Trophoblast cell (in vitro differentiated cells and primary cell): ENCODE measurements around the gene SHKBP1.

Experiments
- DNase-seq, 2 donors: peaks; one replicate each; pipeline ENCODE4 v3.0.0-alpha.2; 2016
- H2AFZ ChIP-seq: 2 replicates; pipeline ENCODE4 v1.6.1; 2013; ENCODE audit warnings: low read length, moderate library complexity, mild to moderate bottlenecking; ENCODE audit not compliant: insufficient read depth, poor library complexity
- H2AK5ac ChIP-seq: 2 replicates; pipeline ENCODE4 v1.6.1; 2013; ENCODE audit warnings: mild to moderate bottlenecking, low read length
- H2BK120ac ChIP-seq: 2 replicates; pipeline ENCODE4 v1.6.1; 2013; ENCODE audit warnings: low read length, mild to moderate bottlenecking, moderate library complexity; ENCODE audit not compliant: insufficient read depth, poor library complexity
- H2BK12ac ChIP-seq: 2 replicates; pipeline ENCODE4 v1.6.1; 2013; ENCODE audit warnings: mild to moderate bottlenecking, low read length, moderate library complexity
- H2BK5ac ChIP-seq: 2 replicates; pipeline ENCODE4 v1.6.1; 2013; ENCODE audit warnings: low read length, low read depth, moderate library complexity, mild to moderate bottlenecking; ENCODE audit not compliant: poor library complexity
- H3K14ac ChIP-seq: 2 replicates; pipeline ENCODE4 v1.6.1; 2013; ENCODE audit warnings: mild to moderate bottlenecking, low read length
- H3K18ac ChIP-seq: 2 replicates; pipeline ENCODE4 v1.6.1; 2013; ENCODE audit warnings: mild to moderate bottlenecking, low read length
- H3K23ac ChIP-seq: 2 replicates; pipeline ENCODE4 v1.6.1; 2013; ENCODE audit warnings: low read length
- H3K27ac ChIP-seq: 2 replicates; pipeline ENCODE4 v1.5.1; 2013; ENCODE audit warnings: low read depth, mild to moderate bottlenecking, inconsistent platforms, low read length, moderate library complexity
- H3K27me3 ChIP-seq: 2 replicates; pipeline ENCODE4 v1.6.1; 2013; ENCODE audit warnings: inconsistent platforms, mild to moderate bottlenecking, low read length, moderate library complexity; ENCODE audit not compliant: insufficient read depth
- H3K36me3 ChIP-seq, 2 experiments: 1 replicate in 1 of 2; 2 replicates in 1 of 2; pipeline ENCODE4 v1.6.1; 2013; ENCODE audit warnings: low read length in 2 of 2, mild to moderate bottlenecking in 2 of 2, moderate library complexity in 1 of 2; ENCODE audit not compliant: insufficient read depth in 2 of 2, control insufficient read depth in 1 of 2
- H3K4ac ChIP-seq: 2 replicates; pipeline ENCODE4 v1.6.1; 2013; ENCODE audit warnings: low read depth, mild to moderate bottlenecking, low read length, moderate library complexity
- H3K4me1 ChIP-seq, 2 experiments: 1 replicate in 1 of 2; 2 replicates in 1 of 2; pipeline ENCODE4 v1.6.1; 2013; ENCODE audit warnings: low read length in 2 of 2, mild to moderate bottlenecking in 2 of 2, moderate library complexity in 1 of 2; ENCODE audit not compliant: insufficient read depth in 2 of 2, control insufficient read depth in 1 of 2
- H3K4me2 ChIP-seq: 2 replicates; pipeline ENCODE4 v1.6.1; 2013; ENCODE audit warnings: inconsistent platforms, mild to moderate bottlenecking, low read length, moderate library complexity
- H3K4me3 ChIP-seq: 2 replicates; pipeline ENCODE4 v1.5.1; 2013; ENCODE audit warnings: mild to moderate bottlenecking, low read depth, low read length, inconsistent platforms
- H3K79me1 ChIP-seq: one replicate; pipeline ENCODE4 v1.6.1; 2013; ENCODE audit warnings: low read length
- H3K79me2 ChIP-seq: 2 replicates; pipeline ENCODE4 v1.6.1; 2013; ENCODE audit warnings: low read length, mild to moderate bottlenecking; ENCODE audit not compliant: control insufficient read depth, insufficient read depth, poor library complexity
- H3K9ac ChIP-seq: 2 replicates; pipeline ENCODE4 v1.6.1; 2013; ENCODE audit warnings: mild to moderate bottlenecking, low read length
- H3K9me3 ChIP-seq: 2 replicates; pipeline ENCODE4 v1.6.1; 2013; ENCODE audit warnings: low read depth, mild to moderate bottlenecking, control low read depth, inconsistent platforms, low read length; ENCODE audit not compliant: insufficient read depth
- H4K12ac ChIP-seq: 2 replicates; pipeline ENCODE4 v1.6.1; 2013; ENCODE audit warnings: low read depth, mild to moderate bottlenecking, low read length, moderate library complexity
- H4K8ac ChIP-seq: 2 replicates; pipeline ENCODE4 v1.6.1; 2013; ENCODE audit warnings: low read depth, mild to moderate bottlenecking, low read length, moderate library complexity
- H4K91ac ChIP-seq: one replicate; pipeline ENCODE4 v1.6.1; 2013; ENCODE audit warnings: low read depth, mild to moderate bottlenecking, low read length, moderate library complexity
- WGBS: extraction: QIAGEN DNeasy Blood & Tissue Kit; methylation state at CpG from one replicate; pipeline ENCODE4 v1.1.7; 2013; ENCODE audit warnings: missing lambda C conversion rate; ENCODE audit not compliant: insufficient read length, insufficient coverage; ENCODE audit errors: extremely low coverage; 5-methylcytosine and 5-hydroxymethylcytosine counted together

The SHKBP1 gene

GRCh38 chr19:40594255-40594654, 17.6 kb downstream of the SHKBP1 start:
- H3K36me3 ChIP-seq: peaks cover 8 to 10% of the 10 kb centered on the region in 2 experiments
- H2BK5ac ChIP-seq: no peak overlapping the region
- no peak for DNase-seq
- no peaks in the 10 kb centered on the region for H3K79me2 ChIP-seq
- peaks cover 2% of the 10 kb centered on the region for H3K9me3 ChIP-seq
- H3K4me1 ChIP-seq: peaks cover 3 to 11% of the 10 kb centered on the region in 2 experiments
- no peak overlapping the region for H2AK5ac ChIP-seq
- no peak overlapping the region for H4K12ac ChIP-seq
- no peak overlapping the region for H3K4me2 ChIP-seq
- WGBS: no CpG with 5 or more reads among the region's 8 CpGs
- no peak overlapping the region for H4K91ac ChIP-seq
- peaks cover 20% of the 10 kb centered on the region for H3K27me3 ChIP-seq
- H3K14ac ChIP-seq: no peak overlapping the region
- H3K23ac ChIP-seq: no peak overlapping the region
- no peak overlapping the region for H3K27ac ChIP-seq
- peaks cover 2% of the 10 kb centered on the region for H3K79me1 ChIP-seq
- no peak overlapping the region for H3K4ac ChIP-seq
- H3K4me3 ChIP-seq: no peak overlapping the region
- H2BK120ac ChIP-seq: no peak overlapping the region
- no peak overlapping the region for H2BK12ac ChIP-seq
- H3K18ac ChIP-seq: no peak overlapping the region
- no peak overlapping the region for H4K8ac ChIP-seq
- H2AFZ ChIP-seq: no peak overlapping the region
- no peak overlapping the region for H3K9ac ChIP-seq

DNA sequence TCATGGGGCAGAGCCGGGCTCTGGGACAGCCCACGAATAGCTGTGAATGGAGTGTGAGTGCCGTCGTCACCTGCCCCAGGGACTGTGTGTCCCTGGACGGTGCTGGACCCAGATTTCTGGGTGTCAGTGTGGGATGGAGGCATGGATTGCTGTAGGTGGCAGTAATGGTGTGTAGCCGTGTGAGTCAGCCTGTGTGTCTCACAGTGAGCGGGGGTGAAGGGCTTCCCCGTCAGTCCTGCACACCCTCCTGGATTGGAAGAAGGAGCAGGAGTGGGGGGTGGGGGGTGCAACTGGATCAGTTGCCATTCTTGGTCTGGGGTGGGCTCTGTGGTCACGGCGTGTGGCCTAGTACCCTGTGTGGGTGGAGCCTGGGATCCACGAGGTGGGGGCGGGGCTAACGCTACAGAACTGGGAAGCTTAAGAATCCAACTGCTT, 18.0 kb downstream of the SHKBP1 start:
- DNase-seq: no peak
- Histone ChIP-seq H3K79me2 (no peaks in the 10 kb centered on the region), H3K4me3 (no peak overlapping the region), H3K4me1 (peaks cover 3 to 11% of the 10 kb centered on the region in 2 experiments), H3K27me3 (peaks cover 21% of the 10 kb centered on the region), H4K8ac (no peak overlapping the region), H3K14ac (no peak overlapping the region), H3K23ac (no peak overlapping the region), H2BK120ac (no peak overlapping the region), H2BK12ac (no peak overlapping the region), H2BK5ac (no peak overlapping the region), H3K9me3 (peaks cover 2% of the 10 kb centered on the region), H3K36me3 (peaks cover 8 to 10% of the 10 kb centered on the region in 2 experiments), H3K27ac (no peak overlapping the region), H4K12ac (no peak overlapping the region), H2AFZ (no peak overlapping the region), H3K18ac (no peak overlapping the region), H3K4me2 (no peak overlapping the region), H4K91ac (no peak overlapping the region), H3K4ac (no peak overlapping the region), H3K79me1 (peaks cover 2% of the 10 kb centered on the region), H3K9ac (no peak overlapping the region), H2AK5ac (no peak overlapping the region)
- no CpG with 5 or more reads among the region's 13 CpGs for WGBS

- no peak overlapping the region for H3K9ac ChIP-seq
- H3K4me3 ChIP-seq: no peak overlapping the region
- peaks cover 38% of the 10 kb centered on the region for H3K27me3 ChIP-seq
- H2BK120ac ChIP-seq: no peak overlapping the region
- no peak overlapping the region for H2BK12ac ChIP-seq
- H3K79me1 ChIP-seq: peaks cover 2% of the 10 kb centered on the region
- H3K4me1 ChIP-seq: peaks cover 5 to 11% of the 10 kb centered on the region in 2 experiments
- no peak overlapping the region for H3K23ac ChIP-seq
- no peak overlapping the region for H2BK5ac ChIP-seq
- no peak overlapping the region for H2AK5ac ChIP-seq
- H4K91ac ChIP-seq: no peak overlapping the region
- H2AFZ ChIP-seq: no peak overlapping the region
- H3K79me2 ChIP-seq: no peaks in the 10 kb centered on the region
- no peak overlapping the region for H3K14ac ChIP-seq
- DNase-seq: peak; percentile 47 to 71
- WGBS: no CpG with 5 or more reads among the region's 53 CpGs
- H4K12ac ChIP-seq: no peak overlapping the region
- peak overlapping the region; percentile 17 for H4K8ac ChIP-seq
- H3K27ac ChIP-seq: no peak overlapping the region
- H3K4ac ChIP-seq: no peak overlapping the region
- no peaks in the 10 kb centered on the region for H3K36me3 ChIP-seq
- peak overlapping the region; percentile 51 for H3K4me2 ChIP-seq
- no peak overlapping the region for H3K18ac ChIP-seq
- peaks cover 2% of the 10 kb centered on the region for H3K9me3 ChIP-seq
Measured at GRCh38 chr19:40596608-40597328, 20.1 kb downstream of the SHKBP1 start.

DNA sequence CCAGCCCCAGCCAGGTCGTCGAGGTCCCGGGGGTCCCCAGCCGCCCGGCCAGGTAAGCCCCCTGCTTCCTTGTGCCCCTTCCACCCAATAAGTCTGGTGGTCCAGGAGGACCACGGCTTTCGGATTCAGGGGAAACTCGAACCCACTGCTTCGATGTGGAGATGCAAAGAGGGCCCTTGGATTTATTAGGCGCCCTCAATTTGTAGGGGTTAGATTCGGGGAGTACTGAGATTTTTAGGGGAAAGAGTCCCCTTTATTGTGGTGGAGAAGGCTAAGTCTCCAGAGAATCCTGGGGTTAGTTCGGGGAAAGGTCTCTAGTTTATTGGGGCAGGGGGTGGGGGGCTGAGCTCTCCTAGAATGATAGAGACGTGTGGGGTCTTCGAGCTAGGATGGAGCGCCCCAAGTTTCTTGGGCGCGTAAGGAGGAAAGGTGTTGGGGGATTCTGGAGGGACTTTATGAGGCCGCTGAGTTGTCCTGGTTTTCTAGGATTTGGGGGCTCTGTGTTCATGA, 20.7 kb downstream of the SHKBP1 start:
- no peak for DNase-seq
- no peak overlapping the region for H3K14ac ChIP-seq
- H2BK12ac ChIP-seq: no peak overlapping the region
- no peak overlapping the region for H4K91ac ChIP-seq
- H3K23ac ChIP-seq: no peak overlapping the region
- H3K36me3 ChIP-seq: no peaks in the 10 kb centered on the region
- no peak overlapping the region for H4K12ac ChIP-seq
- no peaks in the 10 kb centered on the region for H3K79me2 ChIP-seq
- no peak overlapping the region for H3K27ac ChIP-seq
- H4K8ac ChIP-seq: peak overlapping the region; percentile 17
- no peak overlapping the region for H3K18ac ChIP-seq
- H3K4ac ChIP-seq: no peak overlapping the region
- H3K27me3 ChIP-seq: peaks cover 42% of the 10 kb centered on the region
- peaks cover 4% of the 10 kb centered on the region for H3K79me1 ChIP-seq
- H2BK5ac ChIP-seq: no peak overlapping the region
- H3K9me3 ChIP-seq: peaks cover 2% of the 10 kb centered on the region
- peak overlapping the region; percentile 51 for H3K4me2 ChIP-seq
- H2BK120ac ChIP-seq: no peak overlapping the region
- WGBS: no CpG with 5 or more reads among the region's 18 CpGs
- H3K4me3 ChIP-seq: no peak overlapping the region
- no peak overlapping the region for H3K9ac ChIP-seq
- no peak overlapping the region for H2AK5ac ChIP-seq
- no peak overlapping the region for H2AFZ ChIP-seq
- peaks cover 6 to 14% of the 10 kb centered on the region in 2 experiments for H3K4me1 ChIP-seq
